GM21737 (cell line): ENCODE measurements around the gene BCAS4.
"Not testable (repeated sequence)": the region's sequence is repeated elsewhere in the genome, so short reads cannot be mapped to it uniquely, and the experiment has no call there.

ENCODE experiments used
- ATAC-seq: cut with Tn5 transposase; IDR thresholded peaks from one replicate; pipeline ENCODE4 v1.9.1; 2021; ENCODE audit warnings: mild to moderate bottlenecking, moderate library complexity; ENCODE audit not compliant: unreplicated experiment

BCAS4 gene

GRCh38 chr20:50873585-50873984 is 78.7 kb downstream of the BCAS4 start:
- ATAC-seq, result no peak

- no peak for ATAC-seq
Measured at GRCh38 chr20:50874111-50874757, 79.4 kb downstream of the BCAS4 start.

- no peak for ATAC-seq
Measured at GRCh38 chr20:50874758-50875665, 80.2 kb downstream of the BCAS4 start.

- ATAC-seq, result no peak
Measured at GRCh38 chr20:50876063-50876685, 81.3 kb downstream of the BCAS4 start.

- ATAC-seq, result no peak
Measured at GRCh38 chr20:50876816-50877215, 82.0 kb downstream of the BCAS4 start.

- ATAC-seq, result no peak
Measured at GRCh38 chr20:50877232-50877743, 82.4 kb downstream of the BCAS4 start.

- ATAC-seq, result no peak
Measured at GRCh38 chr20:50879649-50880550, 85.0 kb downstream of the BCAS4 start.

- ATAC-seq, result not testable (repeated sequence)
Measured at GRCh38 chr20:50881759-50882424, 87.0 kb downstream of the BCAS4 start.

GRCh38 chr20:50883856-50884255 is 89.0 kb downstream of the BCAS4 start:
- no peak for ATAC-seq

GRCh38 chr20:50885068-50885467 is 90.2 kb downstream of the BCAS4 start:
- no peak for ATAC-seq

- ATAC-seq, result no peak
Measured at GRCh38 chr20:50885781-50886180, 90.9 kb downstream of the BCAS4 start.

GRCh38 chr20:50886184-50886790 is 91.4 kb downstream of the BCAS4 start:
- no peak for ATAC-seq

GRCh38 chr20:50887576-50887975 is 92.7 kb downstream of the BCAS4 start:
- ATAC-seq, result no peak

- ATAC-seq, result no peak
Measured at GRCh38 chr20:50891138-50891537, 96.3 kb downstream of the BCAS4 start.

- no peak for ATAC-seq
Measured at GRCh38 chr20:50892394-50892793, 97.5 kb downstream of the BCAS4 start.

- ATAC-seq, result no peak
Measured at GRCh38 chr20:50893620-50894019, 98.8 kb downstream of the BCAS4 start.

GRCh38 chr20:50895111-50895830 is 100.4 kb downstream of the BCAS4 start:
- ATAC-seq, result no peak

GRCh38 chr20:50898475-50898874 is 103.6 kb downstream of the BCAS4 start:
- no peak for ATAC-seq

GRCh38 chr20:50900261-50900660 is 105.4 kb downstream of the BCAS4 start:
- ATAC-seq, result no peak
